ENCODE results near the gene JMJD6.
"Not testable (repeated sequence)": the region's sequence is repeated elsewhere in the genome, so short reads cannot be mapped to it uniquely, and the experiment has no call there.

Gene JMJD6

DNA sequence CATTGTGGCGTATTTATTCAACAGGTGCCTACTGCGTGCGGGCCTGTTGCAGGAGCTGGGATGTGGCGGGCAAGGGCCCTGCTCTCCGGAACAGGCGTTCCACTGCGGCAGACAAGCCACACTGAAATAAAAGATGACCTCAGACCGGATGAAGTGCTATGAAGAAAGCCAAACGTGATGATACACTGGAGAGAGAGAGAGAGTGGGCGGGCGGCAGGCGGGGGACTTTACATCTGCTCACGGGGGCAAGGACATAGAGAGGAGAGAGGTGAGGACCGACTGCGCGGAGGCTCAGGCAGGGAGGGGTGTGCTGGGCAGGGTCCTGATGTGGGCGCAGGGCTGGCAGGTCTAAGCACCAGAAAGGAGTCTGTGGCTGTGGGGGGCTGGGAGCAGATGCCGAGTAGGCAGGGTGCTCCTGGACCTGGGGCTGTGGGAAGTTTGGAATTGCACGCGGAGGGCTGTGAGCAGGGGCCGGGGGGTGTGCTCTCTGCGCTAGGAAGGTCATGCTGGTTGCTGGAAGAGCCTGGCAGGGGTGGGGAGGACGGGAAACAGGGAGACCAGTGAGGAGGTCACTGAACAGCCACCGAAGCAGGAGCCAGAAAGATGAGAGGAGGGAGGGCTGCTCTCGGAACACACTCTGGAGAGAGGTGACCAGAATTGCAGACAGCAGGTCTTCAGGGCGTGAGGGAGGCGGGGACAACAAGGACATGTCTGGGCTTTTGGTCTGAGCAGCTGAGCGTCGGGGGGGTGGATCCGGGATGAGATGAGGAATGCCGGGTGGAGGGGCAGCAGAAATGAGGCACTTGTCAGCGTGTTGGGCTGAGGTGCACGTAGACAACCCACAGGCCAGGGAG, 25.6 kb downstream of the JMJD6 start (continued):
- TF ChIP-seq, protein P1, sequence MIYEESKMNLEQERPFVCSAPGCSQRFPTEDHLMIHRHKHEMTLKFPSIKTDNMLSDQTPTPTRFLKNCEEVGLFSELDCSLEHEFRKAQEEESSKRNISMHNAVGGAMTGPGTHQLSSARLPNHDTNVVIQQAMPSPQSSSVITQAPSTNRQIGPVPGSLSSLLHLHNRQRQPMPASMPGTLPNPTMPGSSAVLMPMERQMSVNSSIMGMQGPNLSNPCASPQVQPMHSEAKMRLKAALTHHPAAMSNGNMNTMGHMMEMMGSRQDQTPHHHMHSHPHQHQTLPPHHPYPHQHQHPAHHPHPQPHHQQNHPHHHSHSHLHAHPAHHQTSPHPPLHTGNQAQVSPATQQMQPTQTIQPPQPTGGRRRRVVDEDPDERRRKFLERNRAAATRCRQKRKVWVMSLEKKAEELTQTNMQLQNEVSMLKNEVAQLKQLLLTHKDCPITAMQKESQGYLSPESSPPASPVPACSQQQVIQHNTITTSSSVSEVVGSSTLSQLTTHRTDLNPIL (CRISPR knock-in tag; IDR thresholded peaks at IDR 0.05; ENCODE audit: low read depth) = peak; percentile 83
- TF ChIP-seq, protein P2, sequence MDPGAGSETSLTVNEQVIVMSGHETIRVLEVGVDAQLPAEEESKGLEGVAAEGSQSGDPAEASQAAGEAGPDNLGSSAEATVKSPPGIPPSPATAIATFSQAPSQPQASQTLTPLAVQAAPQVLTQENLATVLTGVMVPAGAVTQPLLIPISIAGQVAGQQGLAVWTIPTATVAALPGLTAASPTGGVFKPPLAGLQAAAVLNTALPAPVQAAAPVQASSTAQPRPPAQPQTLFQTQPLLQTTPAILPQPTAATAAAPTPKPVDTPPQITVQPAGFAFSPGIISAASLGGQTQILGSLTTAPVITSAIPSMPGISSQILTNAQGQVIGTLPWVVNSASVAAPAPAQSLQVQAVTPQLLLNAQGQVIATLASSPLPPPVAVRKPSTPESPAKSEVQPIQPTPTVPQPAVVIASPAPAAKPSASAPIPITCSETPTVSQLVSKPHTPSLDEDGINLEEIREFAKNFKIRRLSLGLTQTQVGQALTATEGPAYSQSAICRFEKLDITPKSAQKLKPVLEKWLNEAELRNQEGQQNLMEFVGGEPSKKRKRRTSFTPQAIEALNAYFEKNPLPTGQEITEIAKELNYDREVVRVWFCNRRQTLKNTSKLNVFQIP (CRISPR knock-in tag; IDR thresholded peaks at IDR 0.05; ENCODE audit: borderline replicate concordance, low read depth) = 0 out of 2 replicates have a peak, but pooled peaks have one; percentile 30
- TF ChIP-seq ZC3H10 (CRISPR knock-in tag; IDR thresholded peaks at IDR 0.05) = no peak
- no peak for TF ChIP-seq ZNF565 (CRISPR knock-in tag; conservative IDR thresholded peaks at IDR 0.05; ENCODE audit: low read depth)
- peak; percentile 30; the same call in 1 of the 2 replicates for TF ChIP-seq SNAI2 (CRISPR knock-in tag; IDR thresholded peaks at IDR 0.05)
- TF ChIP-seq, protein P3, sequence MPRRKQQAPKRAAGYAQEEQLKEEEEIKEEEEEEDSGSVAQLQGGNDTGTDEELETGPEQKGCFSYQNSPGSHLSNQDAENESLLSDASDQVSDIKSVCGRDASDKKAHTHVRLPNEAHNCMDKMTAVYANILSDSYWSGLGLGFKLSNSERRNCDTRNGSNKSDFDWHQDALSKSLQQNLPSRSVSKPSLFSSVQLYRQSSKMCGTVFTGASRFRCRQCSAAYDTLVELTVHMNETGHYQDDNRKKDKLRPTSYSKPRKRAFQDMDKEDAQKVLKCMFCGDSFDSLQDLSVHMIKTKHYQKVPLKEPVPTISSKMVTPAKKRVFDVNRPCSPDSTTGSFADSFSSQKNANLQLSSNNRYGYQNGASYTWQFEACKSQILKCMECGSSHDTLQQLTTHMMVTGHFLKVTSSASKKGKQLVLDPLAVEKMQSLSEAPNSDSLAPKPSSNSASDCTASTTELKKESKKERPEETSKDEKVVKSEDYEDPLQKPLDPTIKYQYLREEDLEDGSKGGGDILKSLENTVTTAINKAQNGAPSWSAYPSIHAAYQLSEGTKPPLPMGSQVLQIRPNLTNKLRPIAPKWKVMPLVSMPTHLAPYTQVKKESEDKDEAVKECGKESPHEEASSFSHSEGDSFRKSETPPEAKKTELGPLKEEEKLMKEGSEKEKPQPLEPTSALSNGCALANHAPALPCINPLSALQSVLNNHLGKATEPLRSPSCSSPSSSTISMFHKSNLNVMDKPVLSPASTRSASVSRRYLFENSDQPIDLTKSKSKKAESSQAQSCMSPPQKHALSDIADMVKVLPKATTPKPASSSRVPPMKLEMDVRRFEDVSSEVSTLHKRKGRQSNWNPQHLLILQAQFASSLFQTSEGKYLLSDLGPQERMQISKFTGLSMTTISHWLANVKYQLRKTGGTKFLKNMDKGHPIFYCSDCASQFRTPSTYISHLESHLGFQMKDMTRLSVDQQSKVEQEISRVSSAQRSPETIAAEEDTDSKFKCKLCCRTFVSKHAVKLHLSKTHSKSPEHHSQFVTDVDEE (CRISPR knock-in tag; IDR thresholded peaks at IDR 0.05) = peak; percentile 16; the same call in 1 of the 2 replicates
- no peak for TF ChIP-seq RARB (CRISPR knock-in tag; IDR thresholded peaks at IDR 0.05)

DNA sequence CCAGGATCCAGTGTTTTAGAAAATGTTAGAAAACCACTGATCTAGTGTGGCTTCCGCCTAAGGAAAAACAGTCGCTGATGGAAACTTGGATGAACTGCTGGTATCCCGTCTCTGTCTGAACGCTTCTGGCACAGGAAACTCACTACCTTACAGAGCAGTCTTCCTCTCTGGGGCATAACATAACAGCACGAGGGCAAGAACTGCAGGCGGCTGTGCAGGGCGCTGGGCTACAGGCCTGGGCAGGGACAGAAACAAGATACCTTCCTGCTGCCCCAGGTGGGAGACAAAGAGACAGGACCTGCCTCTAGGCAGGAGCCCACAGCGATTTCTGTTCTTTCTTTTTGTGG, 26.2 kb downstream of the JMJD6 start:
- ATAC-seq = peak; percentile 60
- TF ChIP-seq, protein P4, sequence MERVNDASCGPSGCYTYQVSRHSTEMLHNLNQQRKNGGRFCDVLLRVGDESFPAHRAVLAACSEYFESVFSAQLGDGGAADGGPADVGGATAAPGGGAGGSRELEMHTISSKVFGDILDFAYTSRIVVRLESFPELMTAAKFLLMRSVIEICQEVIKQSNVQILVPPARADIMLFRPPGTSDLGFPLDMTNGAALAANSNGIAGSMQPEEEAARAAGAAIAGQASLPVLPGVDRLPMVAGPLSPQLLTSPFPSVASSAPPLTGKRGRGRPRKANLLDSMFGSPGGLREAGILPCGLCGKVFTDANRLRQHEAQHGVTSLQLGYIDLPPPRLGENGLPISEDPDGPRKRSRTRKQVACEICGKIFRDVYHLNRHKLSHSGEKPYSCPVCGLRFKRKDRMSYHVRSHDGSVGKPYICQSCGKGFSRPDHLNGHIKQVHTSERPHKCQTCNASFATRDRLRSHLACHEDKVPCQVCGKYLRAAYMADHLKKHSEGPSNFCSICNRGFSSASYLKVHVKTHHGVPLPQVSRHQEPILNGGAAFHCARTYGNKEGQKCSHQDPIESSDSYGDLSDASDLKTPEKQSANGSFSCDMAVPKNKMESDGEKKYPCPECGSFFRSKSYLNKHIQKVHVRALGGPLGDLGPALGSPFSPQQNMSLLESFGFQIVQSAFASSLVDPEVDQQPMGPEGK (CRISPR knock-in tag; IDR thresholded peaks at IDR 0.05; ENCODE audit: borderline replicate concordance) = no peak
- TF ChIP-seq, protein P5, sequence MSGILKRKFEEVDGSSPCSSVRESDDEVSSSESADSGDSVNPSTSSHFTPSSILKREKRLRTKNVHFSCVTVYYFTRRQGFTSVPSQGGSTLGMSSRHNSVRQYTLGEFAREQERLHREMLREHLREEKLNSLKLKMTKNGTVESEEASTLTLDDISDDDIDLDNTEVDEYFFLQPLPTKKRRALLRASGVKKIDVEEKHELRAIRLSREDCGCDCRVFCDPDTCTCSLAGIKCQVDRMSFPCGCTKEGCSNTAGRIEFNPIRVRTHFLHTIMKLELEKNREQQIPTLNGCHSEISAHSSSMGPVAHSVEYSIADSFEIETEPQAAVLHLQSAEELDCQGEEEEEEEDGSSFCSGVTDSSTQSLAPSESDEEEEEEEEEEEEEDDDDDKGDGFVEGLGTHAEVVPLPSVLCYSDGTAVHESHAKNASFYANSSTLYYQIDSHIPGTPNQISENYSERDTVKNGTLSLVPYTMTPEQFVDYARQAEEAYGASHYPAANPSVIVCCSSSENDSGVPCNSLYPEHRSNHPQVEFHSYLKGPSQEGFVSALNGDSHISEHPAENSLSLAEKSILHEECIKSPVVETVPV (CRISPR knock-in tag; IDR thresholded peaks at IDR 0.05) = no peak
- TF ChIP-seq ARNTL (CRISPR knock-in tag; IDR thresholded peaks at IDR 0.05; ENCODE audit: borderline replicate concordance, low read depth) = no peak

DNA sequence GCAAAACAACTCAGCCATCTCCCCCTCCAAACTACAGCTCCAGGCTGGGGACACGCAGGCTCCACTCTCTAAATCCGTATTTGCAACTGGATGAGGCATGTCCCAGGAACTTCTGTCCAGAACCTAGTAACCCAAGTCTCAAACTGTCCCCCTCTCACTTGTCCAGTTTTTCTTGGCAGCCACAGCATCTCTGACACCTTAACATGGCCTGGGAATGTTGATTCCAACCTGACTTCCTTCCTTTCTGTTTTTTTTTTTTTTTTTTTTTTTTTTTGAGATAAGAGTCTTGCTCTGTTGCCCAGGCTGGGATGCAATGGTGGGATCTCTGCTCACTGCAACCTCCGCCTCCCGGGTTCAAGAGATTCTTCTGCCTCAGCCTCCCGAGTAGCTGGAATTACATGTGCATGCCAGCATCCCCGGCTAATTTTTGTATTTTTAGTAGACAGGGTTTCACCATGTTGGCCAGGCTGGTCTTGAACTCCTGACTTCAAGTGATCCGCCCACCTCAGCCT, 27.9 kb downstream of the JMJD6 start:
- not testable (repeated sequence) for ATAC-seq

DNA sequence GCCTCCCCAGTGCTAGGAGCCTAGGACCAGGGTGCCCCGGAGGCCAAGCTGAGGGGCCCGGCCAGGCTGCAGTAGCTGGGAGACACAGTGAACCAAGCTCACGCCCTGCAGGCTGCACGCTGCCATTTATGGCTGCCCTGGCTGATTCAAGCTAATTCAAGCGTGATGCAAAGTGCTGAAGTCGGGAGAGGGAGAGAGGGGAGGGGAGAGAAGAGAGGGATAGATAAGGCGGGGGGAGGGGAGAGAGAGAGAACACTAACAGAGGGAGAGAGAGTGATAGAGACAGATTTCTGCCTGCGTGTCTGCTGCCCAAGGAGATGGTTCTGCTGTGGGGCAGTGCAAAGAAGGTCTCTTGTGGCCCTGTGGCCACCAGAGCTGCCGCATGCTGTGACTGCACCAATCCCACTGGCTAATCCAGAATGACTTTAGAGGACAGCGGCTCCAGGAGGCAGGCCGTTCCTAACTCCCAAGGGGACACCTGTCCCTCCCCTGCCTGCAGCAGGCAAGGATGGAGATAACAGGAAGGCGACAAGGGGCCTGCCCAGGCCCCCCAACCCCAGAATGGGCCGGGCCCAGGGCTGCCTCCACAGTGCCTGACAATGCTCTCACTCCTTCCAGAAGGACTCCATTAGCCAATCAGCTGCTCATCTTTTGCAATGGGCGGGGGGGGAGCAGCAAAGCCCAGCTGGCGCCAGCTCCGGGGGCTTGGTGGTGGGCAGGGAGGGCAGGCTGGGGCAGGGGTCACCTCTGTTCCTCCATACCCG, 28.5 kb downstream of the JMJD6 start:
- 0 out of 2 replicates have a peak, but pooled peaks have one; percentile 21 for TF ChIP-seq ZNF565 (CRISPR knock-in tag; conservative IDR thresholded peaks at IDR 0.05; ENCODE audit: low read depth)
- TF ChIP-seq ZNF70 (CRISPR knock-in tag; IDR thresholded peaks at IDR 0.05) = 0 out of 2 replicates have a peak, but pooled peaks have one; percentile 16
- TF ChIP-seq, protein P4 (CRISPR knock-in tag; IDR thresholded peaks at IDR 0.05; ENCODE audit: borderline replicate concordance) = no peak
- ATAC-seq = no peak

All from SK-N-SH treated with all-trans-retinoic acid at 6 μM for 48 hours (cell line).